Stimulated activated CD4-positive, alpha-beta T cell treated with anti-CD3 and anti-CD28 coated beads, Interleukin-4, amount 100 ng/mL, for 4 hours (primary cell): ENCODE data around the gene PPT1.
A peak's percentile ranks its signal among the peaks of the same experiment; 100 is the strongest.

Experiments used
- DNase-seq, 2 experiments: peaks; one replicate each; pipeline ENCODE4 v3.0.0-alpha.2; 2020

PPT1 gene

GRCh38 chr1:40096977-40097782 is at the start of gene PPT1:
TSS of gene PPT1 (minus strand) at chr1:40097252. CDS start at chr1:40097238, 14 bp downstream.
- peak; percentile 66 to 75 for DNase-seq

DNA sequence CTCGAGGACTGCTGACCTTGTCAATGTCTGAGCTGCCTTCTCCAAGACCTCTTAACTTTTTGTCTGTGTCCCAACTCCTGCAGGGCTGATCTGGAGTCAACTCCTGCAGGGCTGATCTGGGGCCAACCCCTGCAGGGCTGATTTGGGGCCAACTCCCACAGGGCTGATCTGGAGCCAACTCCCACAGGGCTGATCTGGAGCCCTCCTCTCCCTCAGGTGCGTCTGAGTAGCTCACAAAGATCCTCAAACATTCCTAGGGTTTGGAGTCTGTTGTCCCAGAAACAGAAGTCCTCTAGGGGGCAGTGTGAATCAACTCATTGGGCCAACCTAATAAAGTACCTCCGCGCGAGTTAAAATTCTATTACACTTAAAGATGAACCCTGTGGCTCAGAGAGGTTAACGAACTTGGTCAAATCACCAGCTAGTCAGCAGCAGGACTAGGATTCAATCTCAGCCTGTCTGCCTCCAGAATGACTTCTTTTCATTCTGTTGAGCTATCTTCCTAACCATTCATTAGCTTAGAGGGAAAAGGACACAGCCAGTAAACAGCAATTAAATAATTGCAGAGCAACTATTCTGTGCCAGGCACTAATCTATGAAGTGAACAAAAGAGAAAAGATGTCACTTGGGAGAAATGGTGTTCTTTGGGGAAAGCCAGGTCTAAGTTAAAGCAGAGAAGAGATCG is 47.0 kb upstream of the PPT1 start:
- peak; percentile 17 to 44 for DNase-seq

DNA sequence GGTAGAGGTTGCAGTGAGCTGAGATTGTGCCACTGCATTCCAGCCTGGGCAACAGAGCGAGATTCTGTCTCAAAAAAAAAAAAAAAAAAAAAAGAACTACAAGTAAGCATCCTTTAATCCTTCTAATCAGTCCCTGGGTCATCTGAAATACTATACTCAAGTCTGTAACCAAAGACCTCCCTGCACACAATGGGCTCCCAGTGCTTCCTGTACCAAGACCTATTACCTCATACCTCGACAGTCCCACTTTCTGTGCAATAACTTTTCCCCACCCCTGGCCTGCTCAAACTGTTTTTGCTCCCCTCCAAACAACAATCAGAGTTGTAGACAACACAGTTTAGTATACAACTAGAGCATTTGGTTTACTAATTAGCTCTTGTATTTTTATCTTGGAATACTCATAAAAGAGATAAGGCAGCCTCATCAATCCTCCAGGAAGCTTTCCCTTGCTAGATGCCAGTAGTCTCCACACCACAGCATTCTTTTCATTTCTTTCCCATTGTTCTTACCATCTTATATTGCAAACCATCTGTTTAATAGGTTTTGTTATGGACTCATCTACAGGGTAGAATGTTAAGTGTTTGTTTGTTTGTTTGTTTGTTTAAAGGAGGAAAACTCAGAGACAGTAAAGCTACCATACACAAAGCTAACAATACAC is 45.0 kb upstream of the PPT1 start:
- DNase-seq = no peak

GRCh38 chr1:40140211-40140973 is 43.3 kb upstream of the PPT1 start:
- DNase-seq = no peak

DNA sequence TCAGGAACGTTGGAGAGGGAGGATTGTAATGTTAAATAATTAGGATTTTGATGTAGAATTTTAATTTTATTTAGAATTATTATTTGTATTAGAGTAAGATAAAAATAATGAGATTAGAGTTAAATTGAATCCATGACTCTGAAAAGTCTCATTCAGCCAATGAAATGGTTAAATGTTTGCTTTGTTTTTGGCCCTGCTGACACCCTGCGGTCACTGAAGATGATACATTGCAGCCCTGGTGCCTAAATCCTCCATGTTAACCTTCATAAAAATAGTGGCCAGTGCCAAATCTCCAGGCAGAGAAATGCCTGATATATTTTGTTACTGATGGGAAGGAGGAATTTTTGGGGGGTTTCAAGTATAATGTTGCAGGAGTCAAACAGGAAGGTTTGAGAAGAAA is 36.8 kb upstream of the PPT1 start:
- DNase-seq = no peak

- DNase-seq = no peak
These were observed 36.2 kb upstream of the PPT1 start for GRCh38 chr1:40133312-40133665.

GRCh38 chr1:40132383-40133311 is 35.6 kb upstream of the PPT1 start:
- no peak for DNase-seq

DNA sequence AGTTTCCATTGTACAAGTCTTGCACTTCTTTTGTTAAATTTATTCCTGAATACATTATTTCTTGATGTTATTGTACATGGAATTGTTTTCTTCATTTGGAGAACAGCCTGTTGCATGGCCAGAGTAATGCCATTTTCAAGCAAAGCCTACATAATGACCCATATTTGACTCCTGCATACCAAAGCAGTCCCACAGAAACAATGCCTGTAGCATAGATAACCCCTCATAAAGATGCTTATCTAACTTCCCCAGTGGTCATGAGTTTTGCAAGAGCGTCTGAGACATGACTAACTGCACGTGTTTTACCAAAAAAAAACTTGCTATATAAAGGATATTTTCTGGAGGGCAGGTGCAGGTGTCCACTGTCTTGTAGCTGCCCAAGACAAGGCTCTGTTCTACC is 33.8 kb upstream of the PPT1 start:
- no peak for DNase-seq

DNA sequence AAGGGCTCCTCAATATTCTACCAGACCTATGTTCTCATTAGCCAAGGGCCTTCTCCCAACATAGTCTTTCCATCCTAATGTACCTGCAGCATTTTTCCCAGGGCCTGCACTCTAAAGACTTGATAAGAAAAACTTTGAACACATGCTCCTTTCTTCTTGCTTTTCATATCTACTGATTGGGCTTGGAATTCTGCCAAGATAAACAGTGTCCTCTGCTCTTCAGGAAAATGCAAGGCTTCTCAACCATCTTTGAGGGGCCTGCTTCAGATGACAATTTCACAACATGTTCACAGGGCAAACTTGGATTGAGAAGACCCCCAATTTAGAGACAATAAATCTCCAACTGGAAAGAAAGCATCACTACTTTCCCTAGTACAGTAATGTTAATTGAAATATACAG is 25.8 kb upstream of the PPT1 start:
- DNase-seq = no peak

- DNase-seq = no peak
These were observed 23.1 kb upstream of the PPT1 start for GRCh38 chr1:40120128-40120527.

GRCh38 chr1:40114400-40114799 is 17.3 kb upstream of the PPT1 start:
- DNase-seq = no peak

- no peak for DNase-seq
These were observed 13.3 kb upstream of the PPT1 start for GRCh38 chr1:40110389-40110788.

DNA sequence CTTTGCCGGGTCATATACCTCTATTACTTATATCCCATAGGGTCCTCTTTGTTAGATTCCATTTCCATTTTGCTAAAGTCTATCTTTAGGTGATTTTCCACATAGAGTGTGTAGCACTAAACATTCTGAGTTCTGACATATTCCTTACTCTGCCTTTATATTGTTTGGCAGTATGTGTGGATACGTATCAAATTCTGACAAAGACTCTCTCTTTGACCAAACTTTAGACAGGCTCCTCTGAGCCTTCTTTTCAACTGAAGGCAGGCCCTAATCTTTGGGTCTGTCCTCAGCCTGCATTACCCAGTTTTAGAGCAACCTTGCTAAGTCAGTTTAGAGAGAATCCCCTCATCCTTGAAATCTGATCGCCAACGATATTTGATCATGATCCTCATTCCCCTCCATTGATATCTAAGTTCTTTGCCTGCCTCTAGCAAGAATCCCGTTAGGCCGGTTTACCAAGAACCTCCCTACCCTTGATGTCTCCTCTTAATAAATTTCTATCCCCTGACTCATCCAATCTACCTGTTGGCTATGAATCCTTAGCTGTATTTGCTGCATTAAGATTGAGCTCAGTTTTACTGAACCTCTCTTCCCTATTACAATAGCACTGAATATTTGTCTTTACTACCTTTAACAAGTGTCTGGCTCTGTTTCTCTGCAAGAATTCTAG is 10.4 kb upstream of the PPT1 start:
- DNase-seq = no peak

DNA sequence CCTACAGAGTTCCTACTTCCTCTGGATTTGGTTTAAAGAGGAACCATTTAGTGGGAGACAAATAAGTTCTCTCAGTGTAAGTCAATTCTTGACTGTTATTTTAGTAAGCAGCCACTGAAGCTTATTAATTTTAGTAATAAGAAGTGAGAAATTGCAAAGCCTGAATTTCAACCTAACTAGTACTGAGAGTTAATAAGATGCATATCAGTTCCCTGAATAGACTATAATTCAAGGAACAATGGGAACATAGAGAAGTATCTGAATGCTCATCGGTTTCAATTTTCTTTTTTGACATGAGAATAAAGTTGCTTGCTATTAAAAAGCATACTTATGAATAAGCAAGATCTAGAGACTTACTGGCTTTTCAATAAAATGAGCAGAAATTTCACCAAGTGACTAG is 8.0 kb upstream of the PPT1 start:
- DNase-seq = no peak

GRCh38 chr1:40102896-40103295 is 5.8 kb upstream of the PPT1 start:
- no peak for DNase-seq

- no peak for DNase-seq
These were observed 5.0 kb upstream of the PPT1 start for GRCh38 chr1:40102038-40102437.

DNA sequence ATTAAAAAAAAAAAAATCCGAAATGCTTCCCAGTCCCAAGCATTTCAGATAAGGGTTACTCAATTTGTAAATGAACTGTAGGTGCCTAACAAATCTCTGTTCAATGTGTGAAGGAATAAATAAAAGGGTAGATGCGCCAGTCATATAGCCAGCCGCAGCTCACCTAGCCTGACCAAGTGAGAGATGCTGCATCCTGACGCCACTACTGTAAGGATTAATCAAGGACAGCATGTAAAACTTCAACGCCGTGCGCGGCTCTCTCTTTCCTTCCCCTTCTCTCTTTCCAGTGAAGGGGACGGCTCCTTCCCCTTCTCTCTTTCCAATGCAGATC is 441 bp downstream of the PPT1 start:
- DNase-seq = no peak

GRCh38 chr1:40095806-40096205 is 1.2 kb downstream of the PPT1 start:
- no peak for DNase-seq

DNA sequence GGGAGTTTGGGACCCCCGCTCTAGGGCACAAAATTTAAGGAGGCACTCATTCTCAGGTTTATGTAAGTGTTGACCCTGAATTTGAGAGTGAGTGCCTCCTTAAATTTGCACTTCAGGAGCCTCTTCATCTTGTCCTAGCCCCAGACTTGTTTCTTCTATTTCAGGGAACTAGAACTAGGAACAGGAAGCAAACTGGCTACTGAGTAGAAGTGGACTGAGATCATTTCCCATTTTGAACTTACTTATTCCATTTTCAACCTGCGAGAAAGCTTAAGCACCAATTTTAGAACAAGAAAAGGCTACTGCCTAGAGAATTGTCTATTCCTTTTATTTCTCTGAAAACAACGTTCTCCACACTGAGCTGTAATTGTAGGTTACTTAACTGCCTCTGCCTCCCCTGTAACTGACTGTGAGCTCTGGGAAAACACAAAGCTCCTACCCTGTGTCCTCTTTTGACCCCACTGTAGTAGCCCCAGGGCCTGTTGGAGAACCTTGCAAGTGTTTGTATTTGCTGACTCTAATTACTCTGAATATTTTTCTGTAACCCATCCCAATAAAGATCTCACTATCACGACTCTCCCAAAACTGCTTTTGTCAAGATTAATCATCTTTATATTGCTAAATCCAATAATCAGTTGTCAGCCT is 2.5 kb downstream of the PPT1 start:
- DNase-seq = no peak

DNA sequence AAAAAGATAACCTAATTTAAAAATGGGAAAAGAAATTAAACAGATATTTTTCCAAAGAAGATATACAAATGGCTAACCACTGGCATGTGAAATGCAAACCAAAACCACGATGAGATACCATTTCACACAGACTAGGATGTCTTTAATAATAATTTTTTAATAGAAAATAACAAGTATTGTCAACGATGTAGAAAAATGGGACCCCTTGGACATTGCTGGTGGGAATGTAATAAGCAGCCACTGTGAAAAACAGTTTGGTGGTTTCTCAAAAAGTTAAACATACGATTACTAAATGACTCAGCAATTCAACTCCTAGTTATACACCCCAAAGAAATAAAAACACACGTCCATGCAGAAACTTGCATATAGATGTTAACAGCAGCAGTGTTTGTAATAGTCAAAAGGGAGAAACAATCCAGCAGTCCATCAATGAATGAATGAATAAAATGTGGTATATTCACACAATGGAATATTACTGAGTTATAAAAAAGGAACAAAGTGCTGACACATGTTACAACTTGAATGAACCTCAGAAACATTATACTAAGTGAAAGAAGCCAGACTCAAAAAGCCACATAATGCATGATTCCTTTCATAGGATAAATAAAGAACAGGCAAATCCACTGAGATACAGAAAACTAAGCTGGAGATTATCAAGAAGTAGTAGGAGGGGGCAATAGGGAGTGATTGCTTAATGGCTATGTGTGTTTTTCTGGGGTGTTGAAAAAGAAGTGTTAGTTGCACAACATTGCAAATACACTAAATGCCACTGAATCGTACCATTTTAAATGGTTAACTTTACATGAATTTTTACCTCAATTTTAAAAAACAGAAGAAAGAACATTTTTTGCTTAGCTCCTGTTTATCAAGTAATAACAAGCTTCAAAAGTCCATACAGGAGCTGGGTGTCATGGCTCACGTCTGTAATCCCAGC is 4.1 kb downstream of the PPT1 start:
- DNase-seq = no peak
